Hypothalamus (tissue), 51 donors: ENCODE results near the gene IPO13.
A peak's percentile ranks its signal among the peaks of the same experiment; 100 is the strongest.

Source experiments
- DNase-seq, 51 donors: peaks; one replicate each; lab custom pipeline; 2025; lab: John Stamatoyannopoulos, UW

IPO13 gene

GRCh38 chr1:43970911-43971310 lies 24.2 kb downstream of the IPO13 start:
- DNase-seq = no peak

DNA sequence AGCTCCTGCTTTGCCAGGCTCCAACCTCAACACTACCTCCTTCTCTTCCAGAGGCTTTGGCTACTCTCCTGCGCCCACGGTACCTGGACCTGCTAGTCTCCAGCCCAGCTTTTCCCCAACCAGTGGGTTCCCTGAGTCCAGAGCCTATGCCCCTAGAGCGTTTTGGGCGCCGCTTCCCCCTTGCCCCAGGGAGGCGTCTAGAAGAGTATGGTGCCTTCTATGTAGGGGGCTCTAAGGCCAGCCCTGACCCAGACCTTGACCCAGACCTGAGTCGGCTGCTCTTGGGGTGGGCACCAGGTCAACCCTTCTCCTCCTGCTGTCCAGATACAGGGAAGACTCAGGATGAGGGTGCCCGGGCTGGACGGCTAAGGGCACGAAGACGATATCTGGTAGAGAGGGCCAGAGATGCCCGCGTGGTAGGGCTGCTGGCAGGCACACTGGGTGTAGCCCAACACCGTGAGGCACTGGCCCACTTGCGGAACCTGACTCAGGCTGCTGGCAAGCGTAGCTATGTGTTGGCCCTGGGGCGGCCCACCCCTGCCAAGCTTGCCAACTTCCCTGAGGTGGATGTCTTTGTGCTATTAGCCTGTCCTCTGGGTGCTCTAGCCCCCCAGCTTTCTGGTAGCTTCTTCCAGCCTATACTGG lies 24.7 kb downstream of the IPO13 start:
- DNase-seq = no peak

GRCh38 chr1:43973981-43974442 lies 27.3 kb downstream of the IPO13 start:
- DNase-seq = no peak

- peak; percentile 82 to 99 (median 95) for DNase-seq
Observed at GRCh38 chr1:43974443-43975248, 27.9 kb downstream of the IPO13 start, which contains the start of gene ATP6V0B. Gene ATP6V0B, plus strand, starts transcription at chr1:43974960. Its CDS starts 81 bp downstream, at chr1:43975041.

- DNase-seq = peak in 30 of 51 donors; percentile 24 to 69 (median 40)
Observed at GRCh38 chr1:43975249-43975961, 28.7 kb downstream of the IPO13 start.

DNA sequence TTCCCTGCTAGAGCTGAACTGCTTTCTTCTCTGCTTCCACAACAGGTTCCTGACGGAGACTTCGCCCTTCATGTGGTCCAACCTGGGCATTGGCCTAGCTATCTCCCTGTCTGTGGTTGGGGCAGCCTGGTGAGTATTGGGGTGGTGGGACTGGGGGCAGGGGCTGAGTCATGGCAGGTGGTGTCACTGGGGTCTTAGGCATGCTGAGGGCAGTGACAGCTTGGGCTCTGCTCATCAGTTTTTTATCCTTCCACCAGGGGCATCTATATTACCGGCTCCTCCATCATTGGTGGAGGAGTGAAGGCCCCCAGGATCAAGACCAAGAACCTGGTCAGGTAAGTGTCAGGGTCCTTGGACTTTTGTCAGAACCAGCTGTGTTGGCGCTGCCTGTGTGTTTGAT lies 29.3 kb downstream of the IPO13 start:
- no peak for DNase-seq

DNA sequence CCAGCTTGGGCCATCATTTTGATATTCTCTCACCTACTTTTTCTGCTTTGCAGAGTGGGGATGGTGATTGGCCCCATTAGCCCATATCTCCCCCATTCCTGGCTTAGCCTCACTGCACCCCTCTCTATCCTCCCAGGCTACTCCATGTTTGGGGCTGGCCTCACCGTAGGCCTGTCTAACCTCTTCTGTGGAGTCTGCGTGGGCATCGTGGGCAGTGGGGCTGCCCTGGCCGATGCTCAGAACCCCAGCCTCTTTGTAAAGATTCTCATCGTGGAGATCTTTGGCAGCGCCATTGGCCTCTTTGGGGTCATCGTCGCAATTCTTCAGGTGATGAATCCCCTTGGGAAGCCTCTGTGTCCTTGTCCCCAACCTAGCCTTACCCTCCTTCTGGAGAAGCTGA lies 30.1 kb downstream of the IPO13 start:
- no peak for DNase-seq

DNA sequence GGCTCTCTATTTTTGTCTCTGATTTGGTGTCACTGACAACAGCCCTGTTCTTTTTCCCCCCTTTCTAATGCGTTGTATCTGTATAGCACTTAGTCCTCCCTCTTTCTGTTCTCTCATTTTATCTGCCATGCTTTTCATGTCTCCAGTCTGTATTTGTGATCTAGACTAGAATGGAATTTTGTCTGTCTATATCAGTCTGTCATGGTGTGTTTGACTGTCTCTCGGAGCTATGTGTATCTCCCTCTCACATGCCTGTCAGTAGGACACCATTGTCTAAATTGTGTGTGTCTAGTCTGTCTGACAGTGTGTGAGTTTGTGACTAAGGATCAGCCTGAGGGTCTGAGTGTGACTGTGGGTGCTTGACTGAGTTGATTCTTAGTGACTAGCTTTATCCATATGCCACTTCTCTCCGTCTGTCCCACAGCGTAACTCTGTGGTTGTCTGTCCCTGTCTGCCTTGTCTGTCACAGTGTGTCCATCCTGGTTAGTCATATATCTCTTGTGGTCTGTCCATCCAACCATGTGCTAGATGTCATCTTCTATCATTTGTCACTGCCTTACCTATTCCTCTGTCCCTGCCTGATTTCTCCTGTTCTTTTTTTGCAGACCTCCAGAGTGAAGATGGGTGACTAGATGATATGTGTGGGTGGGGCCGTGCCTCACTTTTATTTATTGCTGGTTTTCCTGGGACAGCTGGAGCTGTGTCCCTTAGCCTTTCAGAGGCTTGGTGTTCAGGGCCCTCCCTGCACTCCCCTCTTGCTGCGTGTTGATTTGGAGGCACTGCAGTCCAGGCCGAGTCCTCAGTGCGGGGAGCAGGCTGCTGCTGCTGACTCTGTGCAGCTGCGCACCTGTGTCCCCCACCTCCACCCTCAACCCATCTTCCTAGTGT lies 30.9 kb downstream of the IPO13 start:
- no peak for DNase-seq

DNA sequence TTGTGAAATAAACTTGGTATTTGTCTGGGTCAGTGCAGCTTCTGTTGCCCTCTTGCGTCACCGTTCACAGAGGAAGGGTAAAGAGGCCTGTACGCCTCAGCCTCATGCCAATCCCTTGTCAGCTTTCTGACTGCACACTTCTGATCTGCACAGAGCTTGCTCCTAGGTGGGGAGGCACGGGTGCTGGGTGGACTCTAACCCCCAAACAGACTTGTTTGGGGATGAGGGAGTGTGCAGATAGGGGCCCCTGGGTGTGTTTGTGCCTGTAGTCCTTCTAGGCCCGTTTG lies 31.5 kb downstream of the IPO13 start:
- no peak for DNase-seq

GRCh38 chr1:43978551-43979260 lies 32.0 kb downstream of the IPO13 start, which contains the start of gene B4GALT2:
Gene B4GALT2, plus strand, starts transcription at chr1:43979210. Its CDS starts 1,951 bp downstream, at chr1:43981161.
- DNase-seq = peak in 30 of 51 donors; percentile 8 to 74 (median 37)

DNA sequence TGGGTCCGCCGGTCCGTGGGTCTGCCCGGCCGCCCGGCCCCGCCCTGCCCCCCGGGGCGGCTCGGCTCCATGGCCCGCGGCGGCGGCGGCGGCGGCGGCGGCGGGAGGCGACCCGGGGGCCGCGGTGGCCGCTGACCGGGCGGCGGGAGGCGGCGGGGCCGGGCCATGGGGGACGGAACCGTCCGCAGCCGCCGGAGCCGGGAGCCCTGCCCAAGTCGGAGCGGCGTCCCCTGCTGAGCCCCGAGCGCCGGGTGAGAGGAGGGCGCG lies 32.4 kb downstream of the IPO13 start:
- no peak for DNase-seq

DNA sequence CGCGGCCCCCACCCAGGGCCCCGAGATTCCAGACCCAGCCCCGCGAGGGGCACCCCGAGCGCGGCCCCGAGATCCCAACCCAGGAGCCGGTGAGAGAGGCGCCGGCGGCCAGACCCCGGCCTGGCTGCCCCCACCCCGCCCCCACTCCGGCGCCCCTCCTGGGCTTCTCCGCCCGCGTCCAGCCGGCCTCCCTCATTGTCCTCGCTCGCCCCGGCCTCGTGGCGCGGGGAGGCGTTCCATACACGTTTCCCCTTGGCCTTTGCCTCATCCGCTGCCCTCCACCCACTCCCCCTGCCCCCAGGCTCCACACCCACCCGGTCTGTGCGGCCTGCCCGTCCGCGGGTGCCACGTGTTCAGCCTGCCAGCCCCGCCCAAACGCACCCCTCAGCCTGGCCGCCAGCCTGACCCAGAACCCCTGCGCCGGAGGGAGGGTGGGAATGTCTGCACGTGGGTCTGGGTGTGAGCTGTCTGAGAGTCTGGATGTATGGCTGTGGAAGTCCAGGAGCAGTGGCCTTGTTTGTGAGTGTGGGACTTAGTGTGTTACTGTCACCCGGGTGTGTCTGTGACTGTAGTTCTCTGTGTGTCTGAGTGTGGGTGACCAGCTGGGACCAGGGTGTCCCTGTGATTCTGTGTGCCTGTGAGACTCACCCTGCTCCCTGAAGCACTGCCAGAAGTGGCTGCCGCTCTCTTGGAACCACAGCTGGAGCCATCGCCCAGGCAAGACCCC lies 32.9 kb downstream of the IPO13 start:
- peak in 29 of 51 donors; percentile 11 to 81 (median 32) for DNase-seq

DNA sequence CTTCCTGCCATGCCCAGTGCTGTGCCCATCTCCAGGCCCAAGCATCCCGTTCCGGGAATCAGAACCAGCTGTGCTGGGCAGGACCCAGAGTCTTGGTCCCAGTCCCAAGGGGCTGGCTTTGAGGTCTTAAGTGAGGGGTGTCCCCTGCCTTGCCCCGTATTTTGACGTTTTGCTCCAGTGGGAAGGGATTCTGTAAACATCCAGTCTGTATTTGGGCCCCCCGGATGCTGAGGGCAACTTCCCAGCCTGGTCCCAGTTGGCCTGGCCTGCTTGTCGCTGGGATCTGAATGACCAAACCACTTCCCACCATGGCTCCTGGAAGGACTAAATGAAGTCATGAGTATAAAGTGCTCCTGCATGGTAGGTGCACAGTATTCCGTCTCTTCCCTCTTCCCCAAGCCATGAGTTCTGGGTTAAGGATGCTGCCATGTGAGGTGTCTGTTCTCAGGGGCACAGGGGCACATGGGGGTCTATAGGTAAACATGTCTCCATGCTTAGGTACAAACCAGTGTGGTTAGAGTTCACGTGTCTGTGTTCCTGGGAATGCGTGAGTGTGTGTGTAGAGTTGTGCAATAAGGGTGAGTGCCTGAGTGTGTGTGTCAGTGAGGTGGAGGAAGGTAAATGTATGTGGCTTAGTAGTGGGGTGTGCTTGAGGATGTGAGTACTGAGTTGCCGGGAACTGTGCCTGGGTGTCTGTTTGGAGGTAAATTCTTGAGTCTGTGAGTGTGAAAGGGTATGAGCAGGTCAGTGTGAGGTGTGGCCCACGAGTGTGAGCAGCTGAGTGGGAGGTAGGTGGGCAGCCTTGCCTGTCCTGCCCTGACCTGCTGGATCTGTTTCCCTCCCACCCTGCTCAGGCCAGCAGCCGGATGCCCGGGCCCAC lies 33.7 kb downstream of the IPO13 start:
- DNase-seq = no peak

- no peak for DNase-seq
Observed at GRCh38 chr1:43981135-43981491, 34.4 kb downstream of the IPO13 start.

- DNase-seq = no peak
Observed at GRCh38 chr1:43981636-43982035, 34.9 kb downstream of the IPO13 start.

GRCh38 chr1:43982241-43982640 lies 35.5 kb downstream of the IPO13 start:
- no peak for DNase-seq

GRCh38 chr1:43982808-43983207 lies 36.1 kb downstream of the IPO13 start:
- peak in 1 of 51 donors; percentile 39 for DNase-seq

- peak in 1 of 51 donors; percentile 39 for DNase-seq
Observed at GRCh38 chr1:43983253-43983899, 36.6 kb downstream of the IPO13 start.
